ENCODE measurements around the gene SPATA3.

DNA sequence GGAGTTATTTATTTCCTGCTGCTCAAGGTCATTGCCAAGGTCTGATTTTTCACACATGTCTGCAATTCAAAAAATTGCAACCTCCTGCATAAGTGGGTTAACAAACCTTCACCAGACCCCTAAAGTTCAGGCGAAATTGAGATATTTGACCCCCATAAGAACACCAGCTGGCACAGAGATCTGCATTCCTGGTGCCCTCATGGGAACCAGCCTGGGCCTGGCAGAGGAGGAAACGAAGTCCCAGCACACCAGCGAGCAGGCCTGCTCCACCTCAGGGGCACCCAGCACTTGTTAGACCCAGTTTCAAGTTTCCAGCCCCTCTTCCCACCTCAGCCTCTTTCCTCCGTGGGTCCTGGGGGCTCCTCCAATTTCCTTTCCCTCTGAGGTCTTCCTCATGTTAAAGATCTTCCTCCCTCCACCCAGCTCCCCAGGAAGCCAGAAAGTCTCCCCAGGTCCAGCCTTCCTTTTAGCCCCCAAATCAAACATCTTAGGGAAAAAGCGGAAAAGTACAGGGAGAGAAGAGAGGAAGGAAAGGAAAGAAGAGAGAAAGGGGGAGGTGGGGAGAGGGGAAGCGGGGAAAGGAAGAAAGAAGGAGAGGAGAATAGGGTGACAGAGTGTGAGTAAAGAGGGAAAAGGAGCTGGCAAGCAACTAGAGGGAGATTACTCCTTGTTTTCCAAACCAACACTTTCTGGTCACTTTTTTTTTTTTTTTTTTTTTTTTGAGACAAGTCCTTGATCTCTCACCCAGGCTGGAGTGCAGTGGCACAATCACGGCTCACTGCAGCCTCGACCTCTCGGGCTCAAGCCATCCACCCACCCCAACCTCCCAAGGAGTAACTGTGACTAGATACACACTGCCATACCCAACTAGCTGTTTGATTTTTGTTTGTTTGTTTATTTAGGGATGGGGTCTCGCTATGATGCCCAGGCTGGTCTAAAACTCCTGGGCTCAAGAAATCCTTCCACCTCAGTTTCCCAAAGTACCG is 37.5 kb downstream of the SPATA3 start:
- TF ChIP-seq GATA2 (IDR thresholded peaks at IDR 0.05; ENCODE audit: low read depth, low read length) (no peak), GATA3 (IDR thresholded peaks at IDR 0.05; ENCODE audit: low read depth, low read length) (no peak)

All from SH-SY5Y (cell line).